Naive B cell (primary cell): ENCODE results near the gene USP2. TPM values are rescaled to one million over a fixed set of nuclear protein-coding genes. Genes with fewer than 3 reads are reported as not detected.

Source experiments
- ATAC-seq, 2 donors: fragments of 150-1000 bp; cut with Tn5 transposase; 2 replicates each; pipeline ENCODE4 v1.10.0; 2021; ENCODE audit warnings: low read depth in 2 of 2, mild to moderate bottlenecking in 2 of 2, moderate library complexity in 2 of 2
- DNase-seq: peaks from one replicate; pipeline ENCODE4 v3.0.0; 2022
- H3K27ac Mint-ChIP-seq, 6 donors: one replicate each; pipeline ENCODE4 v1.8.0; 2020 to 2022; ENCODE audit warnings: mild to moderate bottlenecking in 6 of 6, mixed read lengths in 6 of 6, moderate library complexity in 5 of 6, inconsistent platforms in 2 of 6
- H3K27me3 Mint-ChIP-seq, 3 donors: one replicate each; pipeline ENCODE4 v1.8.0; 2021 to 2022; ENCODE audit warnings: mixed read lengths in 3 of 3, mild to moderate bottlenecking in 1 of 3
- H3K36me3 Mint-ChIP-seq, 2 donors: one replicate each; pipeline ENCODE4 v1.8.0; 2020 to 2022; ENCODE audit warnings: mixed read lengths in 2 of 2, inconsistent platforms in 1 of 2, mild to moderate bottlenecking in 1 of 2
- H3K4me1 Mint-ChIP-seq, 3 donors: one replicate each; pipeline ENCODE4 v1.8.0; 2020 to 2022; ENCODE audit warnings: mixed read lengths in 3 of 3, inconsistent platforms in 1 of 3, mild to moderate bottlenecking in 1 of 3, moderate library complexity in 1 of 3
- H3K4me3 Mint-ChIP-seq, 8 donors: one replicate each; pipeline ENCODE4 v1.8.0; 2020 to 2022; ENCODE audit warnings: mild to moderate bottlenecking in 8 of 8, mixed read lengths in 8 of 8, moderate library complexity in 8 of 8, inconsistent platforms in 2 of 8
- H3K9me3 Mint-ChIP-seq, 7 donors: one replicate each; pipeline ENCODE4 v1.8.0; 2020 to 2022; ENCODE audit warnings: mixed read lengths in 7 of 7, mild to moderate bottlenecking in 5 of 7, inconsistent platforms in 2 of 7, moderate library complexity in 1 of 7
- polyA plus RNA-seq, 6 donors: library from polyadenylated mRNA; unstranded; fragments of 300-500 nt; fragmentation: Illumina TruSeq; gene quantifications; one replicate each; pipeline ENCODE4 v1.2.3, GENCODE V29; 2021; ENCODE audit warnings: low read depth in 6 of 6

Gene USP2
- polyA plus RNA-seq, 6 donors from 2014 or later, result not detected

DNA sequence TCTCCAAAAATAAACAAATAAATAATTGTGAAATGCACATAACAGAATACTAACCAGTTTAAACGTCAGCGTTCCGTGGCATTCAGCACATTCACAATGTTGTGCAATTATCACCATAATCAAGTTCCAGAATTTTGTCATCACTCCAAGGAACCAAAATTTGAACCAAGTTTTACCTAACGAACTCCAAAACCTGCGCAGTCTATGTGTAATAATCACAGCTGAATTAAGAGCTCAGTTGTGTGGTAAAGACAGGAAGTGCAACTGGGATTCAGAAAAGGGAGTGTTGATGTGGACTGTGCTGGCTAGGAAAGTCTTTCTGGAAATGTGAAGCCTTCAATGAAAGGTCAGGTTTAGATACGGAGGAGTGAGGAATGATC is 59.1 kb downstream of the USP2 start:
- Mint-ChIP-seq H3K36me3 (no peaks in the 10 kb centered on the region), H3K4me3 (peak overlapping the region in 3 of 8 donors; percentile 55 to 89 (median 87))

GRCh38 chr11:119320776-119321524 is 60.5 kb downstream of the USP2 start:
- Mint-ChIP-seq H3K4me1 (peaks cover 29 to 42% (median 30%) of the 10 kb centered on the region in 3 donors), H3K27ac (peak overlapping the region in 2 of 6 donors; percentile 63 to 83), H3K4me3 (peak overlapping the region; percentile 84 to 95 (median 88)), H3K27me3 (peaks cover 5 to 31% (median 27%) of the 10 kb centered on the region in 3 donors), H3K36me3 (no peaks in the 10 kb centered on the region), H3K9me3 (no peaks in the 10 kb centered on the region)
- ATAC-seq (peak; percentile 73 to 75), DNase-seq (peak; percentile 48)

More for the DNA sequence above, 59.1 kb downstream of the USP2 start:
- Mint-ChIP-seq H3K9me3 (no peaks in the 10 kb centered on the region), H3K4me1 (peaks cover 25 to 39% (median 30%) of the 10 kb centered on the region in 3 donors), H3K27ac (peak overlapping the region in 1 of 6 donors; percentile 19), H3K27me3 (peaks cover 5 to 27% (median 27%) of the 10 kb centered on the region in 3 donors)
- no peak for ATAC-seq
- no peak for DNase-seq

DNA sequence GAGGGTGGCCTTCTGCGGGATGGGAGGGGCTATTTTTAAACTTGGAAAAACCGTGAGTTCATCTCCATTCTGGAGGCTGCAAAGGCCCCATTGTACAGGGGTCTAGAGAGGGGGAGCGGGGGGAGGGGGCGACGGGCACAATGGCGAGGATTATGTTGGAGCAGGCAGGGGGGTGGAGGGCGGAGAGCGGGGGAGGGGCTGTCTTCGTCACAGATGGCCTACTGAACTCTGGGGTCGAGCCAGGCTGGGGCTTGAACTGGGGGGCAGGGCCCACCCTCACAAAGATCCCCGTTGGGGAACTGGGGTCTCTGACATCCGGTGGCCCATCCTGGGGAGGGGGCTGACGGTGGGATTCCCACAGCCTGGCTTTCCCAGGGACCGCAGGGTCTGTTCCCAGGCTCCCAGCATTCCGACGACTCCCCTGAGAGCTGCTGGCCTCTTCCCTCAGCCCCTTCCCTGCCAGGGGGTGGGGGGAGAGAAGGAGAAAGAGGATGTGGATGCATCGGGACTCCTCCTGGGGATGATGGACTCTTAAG is 61.2 kb downstream of the USP2 start:
- Mint-ChIP-seq H3K36me3 (no peaks in the 10 kb centered on the region), H3K4me1 (peaks cover 35 to 49% (median 35%) of the 10 kb centered on the region in 3 donors), H3K27me3 (peaks cover 7 to 37% (median 31%) of the 10 kb centered on the region in 3 donors), H3K27ac (no peak overlapping the region), H3K9me3 (no peaks in the 10 kb centered on the region), H3K4me3 (peak overlapping the region in 6 of 8 donors; percentile 60 to 86 (median 80))
- DNase-seq, result no peak
- ATAC-seq, result no peak

DNA sequence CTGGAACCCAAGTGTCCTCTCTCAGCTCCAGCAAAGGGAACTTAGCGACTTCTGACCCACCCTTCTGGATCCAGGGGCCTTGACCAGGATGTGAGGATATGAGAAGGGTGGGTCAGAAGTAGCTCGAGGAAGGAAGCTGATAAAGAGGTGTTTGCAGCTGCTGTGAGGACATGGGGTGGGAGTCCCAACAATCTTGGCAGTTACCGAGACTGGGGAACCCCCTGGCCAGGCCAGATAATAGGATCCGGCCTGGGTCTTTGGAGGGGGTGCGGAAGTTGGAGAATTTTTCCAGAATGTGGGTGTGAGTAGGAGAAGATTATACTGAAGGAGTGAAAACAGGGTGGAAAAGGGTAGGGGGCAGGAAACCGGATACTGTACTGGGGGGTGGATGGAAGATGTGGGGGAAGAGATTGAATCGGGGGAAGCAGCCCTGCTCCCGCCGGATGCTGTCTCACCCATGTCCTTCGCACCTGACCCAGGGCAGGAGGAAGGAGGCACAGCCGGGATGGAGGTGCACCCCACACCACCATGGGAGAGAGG is 61.7 kb downstream of the USP2 start:
- H3K4me3 Mint-ChIP-seq, result peak overlapping the region; percentile 52 to 86 (median 80)
- peak overlapping the region in 2 of 6 donors; percentile 21 to 92 for H3K27ac Mint-ChIP-seq
- ATAC-seq, result no peak
- no peaks in the 10 kb centered on the region for H3K9me3 Mint-ChIP-seq
- H3K27me3 Mint-ChIP-seq, result peaks cover 12 to 43% (median 37%) of the 10 kb centered on the region in 3 donors
- peaks cover 40 to 54% (median 40%) of the 10 kb centered on the region in 3 donors for H3K4me1 Mint-ChIP-seq
- DNase-seq, result no peak
- no peaks in the 10 kb centered on the region for H3K36me3 Mint-ChIP-seq

DNA sequence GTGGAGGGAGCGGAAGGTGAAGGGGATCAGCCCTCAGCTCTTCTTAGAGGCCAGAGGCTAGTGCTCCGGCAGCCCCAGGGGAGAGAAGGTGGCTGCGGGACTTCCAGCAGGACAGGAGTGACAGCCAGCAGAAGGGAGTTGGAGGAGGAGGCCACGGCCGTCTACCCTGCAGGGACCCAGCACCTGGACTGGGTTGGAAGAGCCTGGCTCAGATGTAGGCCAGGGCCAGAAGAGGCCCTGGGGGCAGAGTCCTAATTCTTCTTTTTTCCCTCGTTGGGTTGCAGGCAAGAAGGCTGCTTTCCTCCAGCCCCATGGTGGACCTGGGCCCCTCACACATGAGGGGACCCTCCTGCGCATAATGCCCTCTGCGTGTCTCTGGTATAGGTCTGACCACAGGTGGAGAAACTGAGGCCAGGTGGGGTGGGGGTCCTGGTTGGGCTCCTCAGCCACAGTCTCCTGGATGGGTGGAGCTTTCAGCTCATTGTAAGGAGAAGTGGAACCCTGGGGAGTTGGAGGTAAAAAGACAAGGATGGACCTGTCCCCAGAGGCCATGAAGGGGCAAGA is 62.3 kb downstream of the USP2 start:
- ATAC-seq, result no peak
- Mint-ChIP-seq H3K27ac (peak overlapping the region in 3 of 6 donors; percentile 21 to 94 (median 92)), H3K27me3 (peaks cover 12 to 48% (median 40%) of the 10 kb centered on the region in 3 donors), H3K36me3 (no peaks in the 10 kb centered on the region), H3K9me3 (no peaks in the 10 kb centered on the region), H3K4me3 (peak overlapping the region in 7 of 8 donors; percentile 2 to 86 (median 80)), H3K4me1 (peaks cover 41 to 59% (median 41%) of the 10 kb centered on the region in 3 donors)
- no peak for DNase-seq

- H3K4me1 Mint-ChIP-seq, result peaks cover 36 to 55% (median 40%) of the 10 kb centered on the region in 3 donors
- peaks cover 12 to 46% (median 35%) of the 10 kb centered on the region in 3 donors for H3K27me3 Mint-ChIP-seq
- H3K27ac Mint-ChIP-seq, result peak overlapping the region in 4 of 6 donors; percentile 21 to 94 (median 58)
- H3K36me3 Mint-ChIP-seq, result no peaks in the 10 kb centered on the region
- DNase-seq (no peak), ATAC-seq (peak in 1 of 2 donors; percentile 14)
- peak overlapping the region in 5 of 8 donors; percentile 2 to 86 (median 52) for H3K4me3 Mint-ChIP-seq
- no peaks in the 10 kb centered on the region for H3K9me3 Mint-ChIP-seq
Observed at GRCh38 chr11:119318240-119319135, 63.0 kb downstream of the USP2 start.

GRCh38 chr11:119317592-119318239 is 63.8 kb downstream of the USP2 start:
- peak overlapping the region in 6 of 8 donors; percentile 15 to 77 (median 38) for H3K4me3 Mint-ChIP-seq
- H3K27ac Mint-ChIP-seq, result no peak overlapping the region
- H3K36me3 Mint-ChIP-seq, result no peaks in the 10 kb centered on the region
- peaks cover 12 to 46% (median 33%) of the 10 kb centered on the region in 3 donors for H3K27me3 Mint-ChIP-seq
- H3K4me1 Mint-ChIP-seq, result peaks cover 33 to 50% (median 36%) of the 10 kb centered on the region in 3 donors
- no peaks in the 10 kb centered on the region for H3K9me3 Mint-ChIP-seq
- ATAC-seq (no peak), DNase-seq (no peak)

GRCh38 chr11:119316729-119317591 is 64.5 kb downstream of the USP2 start, which contains the start of gene MCAM:
MCAM (minus strand) TSS chr11:119317130; CDS start chr11:119317101, 29 bp downstream.
- Mint-ChIP-seq H3K27me3 (peaks cover 12 to 52% (median 40%) of the 10 kb centered on the region in 3 donors), H3K36me3 (no peaks in the 10 kb centered on the region), H3K9me3 (no peaks in the 10 kb centered on the region), H3K4me3 (peak within 1 kb of the TSS; percentile 54 to 85 (median 76)), H3K4me1 (peaks cover 29 to 45% (median 34%) of the 10 kb centered on the region in 3 donors), H3K27ac (no peak within 1 kb of the TSS)
- no peak for ATAC-seq
- DNase-seq, result no peak

DNA sequence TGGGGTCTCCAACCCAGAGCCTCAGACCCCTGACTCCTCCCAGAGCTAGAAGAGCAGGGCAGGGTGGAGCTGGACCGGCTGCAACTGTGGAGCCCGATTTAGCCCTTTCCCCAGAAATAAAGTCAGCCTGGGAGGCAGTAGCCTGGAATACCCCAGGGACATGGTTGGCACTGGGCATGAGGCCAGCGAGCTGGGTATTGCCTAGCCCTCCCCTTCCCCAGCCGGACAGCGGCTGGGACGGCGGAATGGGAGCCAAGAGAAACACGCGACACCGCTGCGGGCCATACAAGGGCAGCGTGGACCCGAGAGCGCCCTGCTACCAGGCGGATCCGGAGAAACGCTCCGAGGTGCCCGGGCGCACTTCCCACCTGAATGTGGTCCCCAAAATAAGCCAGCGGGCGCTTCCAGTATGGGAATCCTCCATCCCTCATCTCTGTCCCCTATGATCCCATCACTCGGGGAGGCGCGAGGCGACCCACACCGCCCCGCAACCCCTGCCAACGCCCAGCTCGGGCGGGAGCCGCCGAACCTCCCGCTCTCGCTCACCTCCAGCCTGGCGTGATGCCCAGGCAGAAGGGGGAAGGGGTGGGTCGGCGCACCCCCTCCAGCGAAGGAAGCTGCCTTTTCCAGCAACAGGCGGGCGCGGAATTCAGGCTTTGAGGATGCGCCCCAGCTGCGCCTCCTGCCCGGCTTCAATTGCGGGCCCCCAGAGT is 65.3 kb downstream of the USP2 start:
- Mint-ChIP-seq H3K27ac (peak overlapping the region in 3 of 6 donors; percentile 11 to 78 (median 27)), H3K4me3 (peak overlapping the region; percentile 21 to 85 (median 74)), H3K27me3 (peaks cover 12 to 52% (median 40%) of the 10 kb centered on the region in 3 donors), H3K4me1 (peaks cover 25 to 37% (median 26%) of the 10 kb centered on the region in 3 donors), H3K36me3 (no peaks in the 10 kb centered on the region), H3K9me3 (no peaks in the 10 kb centered on the region)
- ATAC-seq, result no peak
- no peak for DNase-seq

- Mint-ChIP-seq H3K36me3 (no peaks in the 10 kb centered on the region), H3K27ac (peak overlapping the region in 3 of 6 donors; percentile 11 to 78 (median 27)), H3K4me3 (peak overlapping the region; percentile 53 to 85 (median 76)), H3K9me3 (no peaks in the 10 kb centered on the region), H3K4me1 (peaks cover 24 to 35% (median 26%) of the 10 kb centered on the region in 3 donors), H3K27me3 (peaks cover 12 to 52% (median 40%) of the 10 kb centered on the region in 3 donors)
- peak; percentile 48 for DNase-seq
- ATAC-seq, result peak; percentile 72 to 74
Observed at GRCh38 chr11:119315131-119316015, 66.1 kb downstream of the USP2 start.
